Endothelial cell of umbilical vein (primary cell): ENCODE data around the gene ARHGAP27. TPM values are rescaled to one million over a fixed set of nuclear protein-coding genes. Genes with fewer than 3 reads are reported as not detected.

Experiments
- BruUV-seq: library from RNA; stranded (reverse); fragments of 400-500 nt; replicated peaks from 2 replicates; lab custom pipeline; 2021; lab: Mats Ljungman, UMichigan
- CTCF ChIA-PET: fragments of 300-600, 350-600 bp; sonication (Branson Sonifier 250); formaldehyde crosslinking; loops from one replicate; lab custom pipeline; 2021; ENCODE audit warnings: antibody characterized with exemption, inconsistent platforms; lab: Charles Lee
- POLR2A ChIA-PET: fragments of 300-600, 350-600 bp; sonication (Branson Sonifier 250); formaldehyde crosslinking; loops from one replicate; lab custom pipeline; 2021; ENCODE audit warnings: antibody characterized with exemption, inconsistent platforms; lab: Charles Lee
- DNase-seq: peaks from one replicate; pipeline ENCODE4 v3.0.0-alpha.2; 2011; ENCODE audit warnings: low read depth, low spot score
- FAIRE-seq: peaks from 2 replicates; lab custom pipeline; 2011; peaks lifted over from hg19 to GRCh38; lab: Jason Lieb, UNC
- H2AFZ ChIP-seq: 2 replicates; pipeline ENCODE4 v1.6.0; 2012; ENCODE audit warnings: low read depth, low read length, control low read depth, inconsistent platforms
- H3K27ac ChIP-seq: 2 replicates; pipeline ENCODE4 v1.5.1; 2011; ENCODE audit warnings: low read depth, mild to moderate bottlenecking, control low read depth, low read length, moderate library complexity; ENCODE audit not compliant: insufficient read depth
- H3K27me3 ChIP-seq, 2 experiments: 2 replicates each; pipeline versions ENCODE4 v1.6.0 to v1.6.1; 2011; ENCODE audit warnings: low read length in 2 of 2, mixed read lengths in 1 of 2; ENCODE audit not compliant: control insufficient read depth in 2 of 2, insufficient read depth in 2 of 2
- H3K36me3 ChIP-seq, 2 experiments: 2 replicates in 1 of 2; 3 replicates in 1 of 2; pipeline ENCODE4 v1.5.1; 2011; ENCODE audit warnings: low read length in 2 of 2, mild to moderate bottlenecking in 1 of 2, moderate library complexity in 1 of 2; ENCODE audit not compliant: control insufficient read depth in 2 of 2, insufficient read depth in 2 of 2; ENCODE audit errors: extremely low read depth in 1 of 2
- H3K4me1 ChIP-seq: 3 replicates; pipeline ENCODE4 v1.5.1; 2011; ENCODE audit warnings: mild to moderate bottlenecking, low read length; ENCODE audit not compliant: control insufficient read depth, insufficient read depth; ENCODE audit errors: extremely low read depth
- H3K4me2 ChIP-seq: 2 replicates; pipeline ENCODE4 v1.6.1; 2011; ENCODE audit warnings: low read length, control low read depth, mixed read lengths; ENCODE audit not compliant: insufficient read depth
- H3K4me3 ChIP-seq, 3 experiments: fragments of 200-600 bp in 1 of 3; sonication (generic), shearing (Covaris generic) in 1 of 3; replicated peaks in 1 of 3; 2 replicates each; pipeline ENCODE4 v1.5.1; 2011 to 2016; ENCODE audit warnings: control low read depth in 3 of 3, low read length in 3 of 3, mild to moderate bottlenecking in 2 of 3, inconsistent platforms in 1 of 3, low read depth in 1 of 3, moderate library complexity in 1 of 3; ENCODE audit not compliant: insufficient read depth in 1 of 3
- H3K79me2 ChIP-seq: 2 replicates; pipeline ENCODE4 v1.6.0; 2012; ENCODE audit warnings: low read length, inconsistent platforms; ENCODE audit not compliant: control insufficient read depth, insufficient read depth
- H3K9ac ChIP-seq: replicated peaks from 2 replicates; pipeline ENCODE3; 2011; ENCODE audit warnings: low read length, control low read depth; ENCODE audit not compliant: insufficient read depth; ENCODE audit errors: extremely low read depth
- H3K9me1 ChIP-seq: replicated peaks from 3 replicates; pipeline ENCODE4 v1.6.0; 2011; ENCODE audit warnings: mild to moderate bottlenecking, low read length; ENCODE audit not compliant: control insufficient read depth, insufficient read depth; ENCODE audit errors: extremely low read depth
- H3K9me3 ChIP-seq: replicated peaks from 2 replicates; pipeline ENCODE4 v1.5.1; 2012; ENCODE audit warnings: low read length, inconsistent platforms; ENCODE audit not compliant: control insufficient read depth, insufficient read depth
- H4K20me1 ChIP-seq: replicated peaks from 2 replicates; pipeline ENCODE3; 2011; ENCODE audit warnings: mild to moderate bottlenecking, low read length; ENCODE audit not compliant: control insufficient read depth, insufficient read depth; ENCODE audit errors: extremely low read depth
- CTCF ChIP-seq, 2 donors: IDR thresholded peaks; 1 replicate in 1 of 2; 2 replicates in 1 of 2; pipeline ENCODE4 v1.5.1; 2011; ENCODE audit warnings: low read length in 2 of 2, mild to moderate bottlenecking in 2 of 2, moderate library complexity in 2 of 2, control low read depth in 1 of 2, inconsistent platforms in 1 of 2, low read depth in 1 of 2; ENCODE audit not compliant: insufficient read depth in 1 of 2; ENCODE audit errors: extremely low read depth in 1 of 2
- FOS ChIP-seq: IDR thresholded peaks from 2 replicates; pipeline ENCODE4 v1.6.1; 2011; ENCODE audit warnings: mild to moderate bottlenecking, low read length, moderate library complexity, borderline replicate concordance; ENCODE audit not compliant: insufficient read depth
- JUN ChIP-seq: IDR thresholded peaks from 2 replicates; pipeline ENCODE4 v1.6.1; 2011; ENCODE audit warnings: borderline replicate concordance, low read depth; ENCODE audit not compliant: insufficient read length, insufficient read depth
- MAX ChIP-seq: IDR thresholded peaks from 2 replicates; pipeline ENCODE4 v1.6.1; 2011; ENCODE audit not compliant: insufficient read depth, insufficient read length
- MYC ChIP-seq: IDR thresholded peaks from one replicate; pipeline ENCODE4 v1.6.1; 2011; ENCODE audit warnings: mild to moderate bottlenecking, low read depth, low read length
- POLR2A ChIP-seq: IDR thresholded peaks from 2 replicates; pipeline ENCODE4 v1.6.1; 2012; ENCODE audit warnings: low read depth, mild to moderate bottlenecking, control low read depth, low read length
- dilution Hi-C: fragments of 300-500 bp; cut with MboI; formaldehyde crosslinking; loops from one replicate; pipeline ENCODE4 v1.15.0; 2019; ENCODE audit warnings: low sequenced_read_pairs; ENCODE audit not compliant: extremely low pct_ligation_motif_present
- intact Hi-C: fragments of 100-400 bp; cut with micrococcal nuclease; formaldehyde crosslinking; loops from one replicate; pipeline ENCODE4 v1.10.0; 2022
- polyA plus RNA-seq, 4 experiments: library from polyadenylated mRNA; depleted of rRNA in 3 of 4; stranded (reverse) in 3 of 4; unstranded in 1 of 4; fragments of >200 nt; gene quantifications; 2 replicates each; pipeline versions ENCODE4 v1.2.1 to v1.2.3, GENCODE V29; 2011 to 2012; ENCODE audit warnings: missing spikeins in 1 of 4
- total RNA-seq: library from RNA; stranded (reverse); gene quantifications from 2 replicates; pipeline ENCODE4 v1.2.3, GENCODE V29; 2021

The ARHGAP27 gene
- total and polyA plus RNA-seq, 2 donors (not counting 3 experiments of a cell fraction or from before 2014, with no cell fraction given), result 21.0 to 47.0 TPM

GRCh38 chr17:45414990-45415881, 17.4 kb downstream of the ARHGAP27 start:
- BruUV-seq, result no TSS peak
- CTCF ChIA-PET, result interaction anchor here (2.6 kb wide), 1 partner anchor 9 kb away, joined by 11 read pairs; no protein-coding TSS in a partner anchor
- TF ChIP-seq JUN (no peak), MAX (no peak), CTCF (IDR thresholded peaks at IDR 0.05; ENCODE audit: extremely low read depth in 1 of 2, insufficient read depth in 1 of 2, low read depth in 1 of 2, low read length in 2 of 2) (no peak), POLR2A (no peak), MYC (no peak), FOS (no peak)
- H3K36me3 ChIP-seq, result no peaks in the 10 kb centered on the region
- H3K4me1 ChIP-seq, result peaks cover 7% of the 10 kb centered on the region
- H3K79me2 ChIP-seq, result no peaks in the 10 kb centered on the region
- H3K9me3 ChIP-seq, result no peaks in the 10 kb centered on the region
- no peaks in the 10 kb centered on the region for H3K27me3 ChIP-seq
- no peak overlapping the region for H3K4me2 ChIP-seq
- DNase-seq (no peak), FAIRE-seq (no peak)
- H3K4me3 ChIP-seq, result no peak overlapping the region
- H2AFZ ChIP-seq, result no peak overlapping the region
- intact Hi-C loops (no loop called here), dilution Hi-C loops (no loop called here)
- POLR2A ChIA-PET, result no interaction called here
- no peak overlapping the region for H3K9ac ChIP-seq
- no peak overlapping the region for H3K27ac ChIP-seq
- H4K20me1 ChIP-seq, result no peaks in the 10 kb centered on the region
- no peaks in the 10 kb centered on the region for H3K9me1 ChIP-seq
